HUDEP-2 (cell line): ENCODE results near the gene F5.
A peak's percentile ranks its signal among the peaks of the same experiment; 100 is the strongest.

ENCODE experiments used
- DNase-seq, 76 experiments: peaks; one replicate each; lab custom pipeline; 2025; ENCODE audit not compliant: unreplicated experiment in 76 of 76; lab: John Stamatoyannopoulos, UW

The F5 gene

GRCh38 chr1:169484683-169485430, 101.4 kb downstream of the F5 start:
- peak in 20 of 76 experiments; percentile 4 to 46 (median 30) for DNase-seq

GRCh38 chr1:169484101-169484500, 102.2 kb downstream of the F5 start:
- DNase-seq = peak in 1 of 76 experiments; percentile 14

- peak in 9 of 76 experiments; percentile 2 to 30 (median 18) for DNase-seq
These were observed 102.7 kb downstream of the F5 start for GRCh38 chr1:169483500-169483966.

- DNase-seq = no peak
These were observed 106.8 kb downstream of the F5 start for GRCh38 chr1:169479363-169480066.

GRCh38 chr1:169478094-169478672, 108.1 kb downstream of the F5 start:
- no peak for DNase-seq

GRCh38 chr1:169475806-169476387, 110.4 kb downstream of the F5 start:
- no peak for DNase-seq

- DNase-seq = no peak
These were observed 111.8 kb downstream of the F5 start for GRCh38 chr1:169474302-169474995.

- DNase-seq = no peak
These were observed 112.9 kb downstream of the F5 start for GRCh38 chr1:169473347-169473746.

GRCh38 chr1:169472738-169473137, 113.5 kb downstream of the F5 start:
- no peak for DNase-seq

- no peak for DNase-seq
These were observed 117.3 kb downstream of the F5 start for GRCh38 chr1:169468982-169469381.

- peak in 8 of 76 experiments; percentile 1 to 27 (median 17) for DNase-seq
These were observed 119.7 kb downstream of the F5 start for GRCh38 chr1:169466259-169467230.

- DNase-seq = no peak
These were observed 121.0 kb downstream of the F5 start for GRCh38 chr1:169465281-169465680.
